H9 (cell line): ENCODE measurements around the gene RDH11. TPM values are rescaled to one million over a fixed set of nuclear protein-coding genes. Genes with fewer than 3 reads are reported as not detected.

Experiments
- DNase-seq: peaks from one replicate; pipeline ENCODE4 v3.0.0-alpha.2; 2017
- H2AFZ ChIP-seq: one replicate; pipeline ENCODE4 v1.6.1; 2013; ENCODE audit warnings: mild to moderate bottlenecking, low read length, control low read depth, moderate library complexity
- H2AK5ac ChIP-seq: 2 replicates; pipeline ENCODE4 v1.6.1; 2013; ENCODE audit warnings: low read length, control low read depth, mixed read lengths; ENCODE audit not compliant: insufficient read length
- H2BK120ac ChIP-seq: one replicate; pipeline ENCODE4 v1.6.1; 2013; ENCODE audit warnings: low read depth, mild to moderate bottlenecking, low read length, control low read depth, inconsistent platforms; ENCODE audit not compliant: poor library complexity, severe bottlenecking
- H2BK12ac ChIP-seq: 2 replicates; pipeline ENCODE4 v1.6.1; 2013; ENCODE audit warnings: low read length, control low read depth, mixed read lengths, low read depth; ENCODE audit not compliant: insufficient read length
- H2BK15ac ChIP-seq: 2 replicates; pipeline ENCODE4 v1.6.1; 2013; ENCODE audit warnings: low read depth, low read length, control low read depth
- H2BK20ac ChIP-seq: one replicate; pipeline ENCODE4 v1.6.1; 2013; ENCODE audit warnings: low read depth, mild to moderate bottlenecking, low read length, control low read depth, inconsistent platforms; ENCODE audit not compliant: poor library complexity, severe bottlenecking
- H2BK5ac ChIP-seq: 2 replicates; pipeline ENCODE4 v1.6.1; 2013; ENCODE audit warnings: low read length, control low read depth, mixed read lengths; ENCODE audit not compliant: insufficient read length
- H3K14ac ChIP-seq: 2 replicates; pipeline ENCODE4 v1.6.1; 2013; ENCODE audit warnings: low read length, control low read depth; ENCODE audit not compliant: insufficient read depth
- H3K18ac ChIP-seq: 2 replicates; pipeline ENCODE4 v1.6.1; 2013; ENCODE audit warnings: low read depth, mild to moderate bottlenecking, mixed read lengths, low read length, control low read depth; ENCODE audit not compliant: insufficient read length
- H3K23ac ChIP-seq: 2 replicates; pipeline ENCODE4 v1.6.1; 2013; ENCODE audit warnings: low read length, control low read depth, mixed read lengths, low read depth; ENCODE audit not compliant: insufficient read length
- H3K23me2 ChIP-seq: 2 replicates; pipeline ENCODE4 v1.6.1; 2013; ENCODE audit warnings: low read depth, mild to moderate bottlenecking, mixed read lengths, low read length, control low read depth; ENCODE audit not compliant: insufficient read length, poor library complexity, severe bottlenecking
- H3K27ac ChIP-seq: 2 replicates; pipeline ENCODE4 v1.5.1; 2013; ENCODE audit warnings: low read length, control low read depth, mixed read lengths, low read depth; ENCODE audit not compliant: insufficient read length
- H3K27me3 ChIP-seq: 2 replicates; pipeline ENCODE4 v1.6.1; 2013; ENCODE audit warnings: low read length, control low read depth, inconsistent platforms; ENCODE audit not compliant: insufficient read depth
- H3K4ac ChIP-seq: 2 replicates; pipeline ENCODE4 v1.6.1; 2013; ENCODE audit warnings: low read depth, mild to moderate bottlenecking, control low read depth, inconsistent platforms, low read length, moderate library complexity
- H3K4me1 ChIP-seq: 2 replicates; pipeline ENCODE4 v1.6.1; 2013; ENCODE audit warnings: low read length, control low read depth, inconsistent platforms; ENCODE audit not compliant: insufficient read depth
- H3K4me2 ChIP-seq: 2 replicates; pipeline ENCODE4 v1.6.1; 2013; ENCODE audit warnings: low read length, control low read depth, mixed read lengths; ENCODE audit not compliant: insufficient read length, insufficient read depth
- H3K56ac ChIP-seq: 2 replicates; pipeline ENCODE4 v1.6.1; 2013; ENCODE audit warnings: low read depth, mild to moderate bottlenecking, mixed read lengths, low read length, control low read depth; ENCODE audit not compliant: insufficient read length
- H3K79me1 ChIP-seq: 2 replicates; pipeline ENCODE4 v1.6.1; 2013; ENCODE audit warnings: low read depth, mild to moderate bottlenecking, moderate library complexity, low read length, control low read depth, inconsistent platforms; ENCODE audit not compliant: insufficient read depth, poor library complexity, severe bottlenecking
- H3K79me2 ChIP-seq: 2 replicates; pipeline ENCODE4 v1.6.1; 2013; ENCODE audit warnings: low read length, control low read depth, inconsistent platforms; ENCODE audit not compliant: insufficient read depth
- H3K9ac ChIP-seq: 2 replicates; pipeline ENCODE4 v1.6.1; 2013; ENCODE audit warnings: low read length, control low read depth, mixed read lengths; ENCODE audit not compliant: insufficient read length; ENCODE audit errors: extremely low read depth
- H3K9me3 ChIP-seq: one replicate; pipeline ENCODE4 v1.6.1; 2013; ENCODE audit warnings: low read depth, low read length, inconsistent platforms; ENCODE audit not compliant: control insufficient read depth
- H3T11ph ChIP-seq: one replicate; pipeline ENCODE4 v1.6.1; 2013; ENCODE audit warnings: mild to moderate bottlenecking, low read length, control low read depth, inconsistent platforms
- H4K20me1 ChIP-seq: one replicate; pipeline ENCODE4 v1.6.1; 2013; ENCODE audit not compliant: control insufficient read depth, insufficient read length, insufficient read depth
- H4K5ac ChIP-seq: 2 replicates; pipeline ENCODE4 v1.6.1; 2013; ENCODE audit warnings: low read depth, mild to moderate bottlenecking, mixed read lengths, low read length, control low read depth; ENCODE audit not compliant: insufficient read length
- H4K8ac ChIP-seq: replicated peaks from 2 replicates; pipeline ENCODE4 v1.6.1; 2013; ENCODE audit warnings: low read length, control low read depth, mixed read lengths, low read depth; ENCODE audit not compliant: insufficient read length
- H4K91ac ChIP-seq: 2 replicates; pipeline ENCODE4 v1.6.1; 2013; ENCODE audit warnings: low read depth, mild to moderate bottlenecking, moderate library complexity, mixed read lengths, low read length, control low read depth; ENCODE audit not compliant: insufficient read length
- H3K27ac Mint-ChIP-seq, 3 experiments: 2 replicates in 2 of 3; 3 replicates in 1 of 3; pipeline ENCODE4 v1.8.0; 2020 to 2021; ENCODE audit warnings: mixed read lengths in 3 of 3, mild to moderate bottlenecking in 1 of 3, moderate library complexity in 1 of 3
- H3K27me3 Mint-ChIP-seq: 2 replicates; pipeline ENCODE4 v1.8.0; 2021; ENCODE audit warnings: low read depth, mild to moderate bottlenecking, moderate library complexity, mixed read lengths
- H3K36me3 Mint-ChIP-seq, 3 experiments: 2 replicates in 2 of 3; 3 replicates in 1 of 3; pipeline ENCODE4 v1.8.0; 2020 to 2021; ENCODE audit warnings: low read depth in 3 of 3, mixed read lengths in 3 of 3; ENCODE audit not compliant: insufficient read depth in 1 of 3
- H3K4me1 Mint-ChIP-seq, 2 experiments: 2 replicates each; pipeline ENCODE4 v1.8.0; 2020; ENCODE audit warnings: mixed read lengths in 2 of 2
- H3K4me3 Mint-ChIP-seq, 2 experiments: 2 replicates in 1 of 2; 3 replicates in 1 of 2; pipeline ENCODE4 v1.8.0; 2020 to 2021; ENCODE audit warnings: mild to moderate bottlenecking in 2 of 2, mixed read lengths in 2 of 2, moderate library complexity in 1 of 2
- H3K9me3 Mint-ChIP-seq, 2 experiments: 2 replicates in 1 of 2; 3 replicates in 1 of 2; pipeline ENCODE4 v1.8.0; 2020; ENCODE audit warnings: mild to moderate bottlenecking in 2 of 2, mixed read lengths in 2 of 2, moderate library complexity in 1 of 2
- CTCF ChIP-seq: fragments of 200-600 bp; sonication (generic); conservative IDR thresholded peaks from 3 replicates; pipeline ENCODE4 v1.8.0; 2021; ENCODE audit warnings: antibody characterized with exemption, mild to moderate bottlenecking
- WGBS: extraction: QIAGEN DNeasy Blood & Tissue Kit; methylation state at CpG from one replicate; pipeline ENCODE4 v1.1.7; 2013; ENCODE audit warnings: missing lambda C conversion rate, low lambda C conversion rate, mixed read lengths; ENCODE audit not compliant: insufficient read length; ENCODE audit errors: extremely low coverage; 5-methylcytosine and 5-hydroxymethylcytosine counted together
- total RNA-seq: library from RNA; stranded (reverse); gene quantifications from 2 replicates; pipeline ENCODE4 v1.2.1, GENCODE V29; 2021

Gene RDH11
- total RNA-seq, 1 experiment from 2014 or later: 83.4 TPM

GRCh38 chr14:67641480-67641879 is 54.1 kb downstream of the RDH11 start:
- H2BK20ac ChIP-seq: no peak overlapping the region
- Mint-ChIP-seq H3K4me1 (no peaks in the 10 kb centered on the region), H3K27me3 (no peaks in the 10 kb centered on the region), H3K27ac (no peak overlapping the region), H3K36me3 (peaks cover 0 to 24% (median 13%) of the 10 kb centered on the region in 3 experiments; a peak in 6 of 7 replicates), H3K9me3 (no peaks in the 10 kb centered on the region), H3K4me3 (no peak overlapping the region)
- no peak overlapping the region for H3K18ac ChIP-seq
- H3K9ac ChIP-seq: no peak overlapping the region
- H3K4me1 ChIP-seq: no peaks in the 10 kb centered on the region
- no peaks in the 10 kb centered on the region for H4K20me1 ChIP-seq
- no peak for DNase-seq
- H2BK120ac ChIP-seq: no peak overlapping the region
- WGBS: no CpG with 5 or more reads among the region's 1 CpG
- H3K27ac ChIP-seq: no peak overlapping the region
- no peaks in the 10 kb centered on the region for H3K79me2 ChIP-seq
- no peak overlapping the region for H3K4ac ChIP-seq
- H3K23me2 ChIP-seq: no peaks in the 10 kb centered on the region
- H3K4me2 ChIP-seq: no peak overlapping the region
- no peak overlapping the region for H3K56ac ChIP-seq
- no peak overlapping the region for H4K91ac ChIP-seq
- no peaks in the 10 kb centered on the region for H3K27me3 ChIP-seq
- no peak overlapping the region for H3T11ph ChIP-seq
- no peaks in the 10 kb centered on the region for H3K9me3 ChIP-seq
- H3K79me1 ChIP-seq: no peaks in the 10 kb centered on the region
- TF ChIP-seq CTCF: no peak
- no peak overlapping the region for H2AK5ac ChIP-seq
- no peak overlapping the region for H2BK15ac ChIP-seq
- H3K23ac ChIP-seq: no peak overlapping the region
- no peak overlapping the region for H4K5ac ChIP-seq
- H2BK5ac ChIP-seq: no peak overlapping the region
- no peak overlapping the region for H3K14ac ChIP-seq
- no peak overlapping the region for H2BK12ac ChIP-seq
- no peak overlapping the region for H2AFZ ChIP-seq
- H4K8ac ChIP-seq: no peak overlapping the region
